Loucy (cell line): ENCODE measurements around the gene TMEM42.

ENCODE experiments used
- H2AFZ ChIP-seq: fragments of 200-600 bp; sonication (generic); 2 replicates; pipeline ENCODE4 v1.6.0; 2016; ENCODE audit warnings: antibody characterized with exemption, mild to moderate bottlenecking, low read length, moderate library complexity
- H3F3A ChIP-seq: fragments of 200-600 bp; 2 replicates; pipeline ENCODE4 v1.6.0; 2016; ENCODE audit warnings: antibody characterized with exemption, low read depth, mild to moderate bottlenecking
- H3K27me3 ChIP-seq: fragments of 200-600 bp; sonication (generic); 2 replicates; pipeline ENCODE4 v1.6.1; 2014; ENCODE audit warnings: low read length, mild to moderate bottlenecking; ENCODE audit not compliant: insufficient read depth, poor library complexity, severe bottlenecking
- H3K36me3 ChIP-seq: fragments of 200-600 bp; sonication (generic); 2 replicates; pipeline ENCODE4 v1.6.1; 2016; ENCODE audit warnings: low read length; ENCODE audit not compliant: insufficient read depth
- H3K4me1 ChIP-seq: fragments of 200-600 bp; sonication (generic); 2 replicates; pipeline ENCODE4 v1.5.1; 2014; ENCODE audit warnings: low read length, mild to moderate bottlenecking; ENCODE audit not compliant: insufficient read depth, poor library complexity, severe bottlenecking
- H3K4me2 ChIP-seq: fragments of 200-600 bp; sonication (generic); 2 replicates; pipeline ENCODE4 v1.6.0; 2014; ENCODE audit warnings: antibody characterized with exemption, low read length, low read depth, mild to moderate bottlenecking; ENCODE audit not compliant: poor library complexity, severe bottlenecking
- H3K4me3 ChIP-seq: fragments of 200-600 bp; sonication (generic); 2 replicates; pipeline ENCODE4 v1.5.1; 2014; ENCODE audit warnings: low read length, mild to moderate bottlenecking, mixed read lengths; ENCODE audit not compliant: poor library complexity, severe bottlenecking
- H3K79me2 ChIP-seq: fragments of 200-600 bp; sonication (generic); 2 replicates; pipeline ENCODE4 v1.6.1; 2014; ENCODE audit warnings: low read length; ENCODE audit not compliant: insufficient read depth
- H3K9ac ChIP-seq: fragments of 200-600 bp; sonication (generic); 2 replicates; pipeline ENCODE4 v1.6.0; 2014; ENCODE audit warnings: mild to moderate bottlenecking, low read depth, low read length, moderate library complexity; ENCODE audit not compliant: poor library complexity, severe bottlenecking
- H3K9me2 ChIP-seq: fragments of 200-600 bp; sonication (generic); replicated peaks from 2 replicates; pipeline ENCODE4 v1.6.1; 2016; ENCODE audit warnings: low read depth, low read length, mixed read lengths
- H3K9me3 ChIP-seq: fragments of 200-600 bp; sonication (generic); 2 replicates; pipeline ENCODE4 v1.6.1; 2014; ENCODE audit warnings: mild to moderate bottlenecking, antibody characterized with exemption, low read length, low read depth; ENCODE audit not compliant: insufficient read depth
- H4K20me1 ChIP-seq: fragments of 200-600 bp; sonication (generic); 2 replicates; pipeline ENCODE4 v1.6.0; 2014; ENCODE audit warnings: antibody characterized with exemption, low read length, mild to moderate bottlenecking; ENCODE audit not compliant: insufficient read depth, poor library complexity, severe bottlenecking
- CTCF ChIP-seq: fragments of 200-600 bp; sonication (generic); conservative IDR thresholded peaks from 2 replicates; pipeline ENCODE4 v1.5.1; 2014; ENCODE audit warnings: mild to moderate bottlenecking, antibody characterized with exemption, low read length
- EZH2phosphoT487 ChIP-seq: fragments of 200-600 bp; IDR thresholded peaks from 2 replicates; pipeline ENCODE4 v1.6.1; 2018; ENCODE audit warnings: antibody characterized with exemption, mild to moderate bottlenecking, moderate library complexity, borderline replicate concordance

Gene TMEM42

GRCh38 chr3:44885618-44886017, 23.9 kb downstream of the TMEM42 start:
- Histone ChIP-seq H3K4me3 (no peak overlapping the region), H3K9me3 (no peaks in the 10 kb centered on the region), H3K27me3 (no peaks in the 10 kb centered on the region), H3F3A (no peaks in the 10 kb centered on the region), H3K9me2 (no peaks in the 10 kb centered on the region), H3K9ac (no peak overlapping the region), H3K4me1 (no peaks in the 10 kb centered on the region), H2AFZ (no peak overlapping the region), H4K20me1 (no peaks in the 10 kb centered on the region), H3K36me3 (no peaks in the 10 kb centered on the region), H3K79me2 (no peaks in the 10 kb centered on the region), H3K4me2 (no peak overlapping the region)
- TF ChIP-seq CTCF (no peak), EZH2phosphoT487 (no peak)

GRCh38 chr3:44886561-44886960, 24.8 kb downstream of the TMEM42 start:
- Histone ChIP-seq H3K9ac (no peak overlapping the region), H3K4me3 (no peak overlapping the region), H3K9me3 (no peaks in the 10 kb centered on the region), H3K79me2 (no peaks in the 10 kb centered on the region), H3K4me1 (no peaks in the 10 kb centered on the region), H3K36me3 (no peaks in the 10 kb centered on the region), H3F3A (no peaks in the 10 kb centered on the region), H4K20me1 (no peaks in the 10 kb centered on the region), H3K9me2 (no peaks in the 10 kb centered on the region), H2AFZ (no peak overlapping the region), H3K4me2 (no peak overlapping the region), H3K27me3 (no peaks in the 10 kb centered on the region)
- TF ChIP-seq CTCF (no peak), EZH2phosphoT487 (no peak)

- no peak for TF ChIP-seq CTCF
- no peak for TF ChIP-seq EZH2phosphoT487
- Histone ChIP-seq H3K4me2 (no peak overlapping the region), H3K79me2 (no peaks in the 10 kb centered on the region), H3K9me2 (no peaks in the 10 kb centered on the region), H3K9ac (no peak overlapping the region), H3K4me1 (no peaks in the 10 kb centered on the region), H2AFZ (no peak overlapping the region), H3K4me3 (no peak overlapping the region), H3K9me3 (no peaks in the 10 kb centered on the region), H4K20me1 (no peaks in the 10 kb centered on the region), H3K27me3 (no peaks in the 10 kb centered on the region), H3F3A (no peaks in the 10 kb centered on the region), H3K36me3 (no peaks in the 10 kb centered on the region)
Measured at GRCh38 chr3:44887101-44887500, 25.4 kb downstream of the TMEM42 start.
